HL-60/S4 treated with phorbol 12-myristate 13-acetate at 8.2 ng/mL for 4 days and 3 days (cell line): ENCODE measurements around the gene TM6SF1.
"Not testable (repeated sequence)": the region's sequence is repeated elsewhere in the genome, so short reads cannot be mapped to it uniquely, and the experiment has no call there.

ENCODE experiments used
- in situ Hi-C: fragments of 300-500 bp; cut with MboI; formaldehyde crosslinking; loops from 2 replicates; pipeline ENCODE4 v1.15.0; 2022; ENCODE audit warnings: low sequenced_read_pairs

The TM6SF1 gene

GRCh38 chr15:83106994-83107840 is at the start of gene TM6SF1:
Gene TM6SF1, plus strand, starts transcription at chr15:83107645. Its CDS starts 36 bp downstream, at chr15:83107681.
- in situ Hi-C loops = no loop called here

DNA sequence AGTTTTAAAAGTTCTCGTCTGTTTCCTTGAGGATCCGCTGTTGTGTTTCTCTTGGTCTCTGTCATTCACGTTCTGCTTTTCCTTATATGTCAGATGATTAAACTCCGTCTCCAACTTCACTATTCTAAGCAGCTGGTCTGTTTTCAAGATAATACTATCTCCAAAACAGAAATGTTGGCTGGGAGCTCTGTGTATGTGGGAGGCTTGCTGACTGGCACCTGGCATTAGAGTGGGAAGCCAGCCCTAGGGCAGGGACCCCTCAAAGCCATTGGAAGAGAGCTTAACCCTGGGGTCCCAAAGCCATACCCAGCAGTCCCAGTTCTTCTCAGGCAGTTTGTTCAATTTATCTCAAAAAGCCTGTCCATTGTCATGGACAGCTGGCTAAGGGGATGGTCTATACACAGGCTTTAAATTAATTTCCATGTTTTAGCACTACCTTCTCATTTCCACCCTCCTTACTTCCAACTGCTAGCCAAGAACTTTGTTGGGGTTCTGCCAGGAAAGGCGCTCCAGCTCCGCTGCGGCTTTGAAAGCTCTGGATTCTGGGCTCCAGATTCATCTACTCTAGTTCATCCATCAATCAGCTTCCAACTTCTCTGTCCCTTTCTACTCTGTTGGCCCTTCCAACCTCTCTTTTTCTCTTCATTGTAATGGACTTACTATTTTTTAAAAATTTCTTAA is 49.6 kb upstream of the TM6SF1 start:
- in situ Hi-C loops = no loop called here

- in situ Hi-C loops = no loop called here
These were observed 45.8 kb upstream of the TM6SF1 start for GRCh38 chr15:83061680-83062079.

DNA sequence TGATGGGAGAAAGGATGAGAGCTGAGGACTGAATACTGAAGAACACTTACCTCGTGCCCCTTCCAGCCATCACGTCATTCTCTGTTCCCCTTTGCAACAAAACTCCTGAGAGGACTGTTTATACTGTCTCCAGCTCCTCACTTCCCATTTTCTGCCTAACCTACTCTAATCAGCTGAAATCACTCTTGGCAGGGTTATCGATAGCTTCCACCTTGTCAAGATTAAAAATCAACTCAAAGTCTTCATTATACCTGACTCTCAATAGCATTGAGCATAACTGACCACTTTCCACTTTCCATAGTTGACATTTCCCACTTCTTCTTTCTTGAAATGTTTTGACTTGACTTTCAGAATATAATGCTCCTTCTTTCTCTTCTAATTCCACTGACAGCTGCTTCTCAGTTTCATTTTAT is 44.7 kb upstream of the TM6SF1 start:
- in situ Hi-C loops = no loop called here

- in situ Hi-C loops = no loop called here
These were observed 43.9 kb upstream of the TM6SF1 start for GRCh38 chr15:83063551-83063950.

GRCh38 chr15:83064859-83065258 is 42.6 kb upstream of the TM6SF1 start:
- in situ Hi-C loops = no loop called here

DNA sequence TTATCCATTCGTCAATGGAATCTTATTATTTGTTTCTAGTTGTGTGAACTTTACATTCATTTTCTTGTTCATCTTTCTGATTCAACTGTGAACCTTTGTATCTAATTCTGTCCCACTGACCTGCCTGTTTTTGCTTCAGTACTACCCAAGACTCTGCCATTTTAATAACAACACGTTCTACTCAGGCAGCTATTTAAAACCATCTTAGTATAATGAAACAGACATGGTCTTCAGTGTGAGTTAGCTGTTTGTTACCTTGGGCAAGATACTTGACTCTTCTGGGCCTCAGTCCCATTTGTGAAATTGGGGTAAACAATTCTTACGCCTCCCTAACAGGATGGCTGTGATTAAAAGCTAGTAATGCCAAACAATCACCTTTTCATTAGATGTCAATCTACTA is 42.0 kb upstream of the TM6SF1 start:
- in situ Hi-C loops = no loop called here

DNA sequence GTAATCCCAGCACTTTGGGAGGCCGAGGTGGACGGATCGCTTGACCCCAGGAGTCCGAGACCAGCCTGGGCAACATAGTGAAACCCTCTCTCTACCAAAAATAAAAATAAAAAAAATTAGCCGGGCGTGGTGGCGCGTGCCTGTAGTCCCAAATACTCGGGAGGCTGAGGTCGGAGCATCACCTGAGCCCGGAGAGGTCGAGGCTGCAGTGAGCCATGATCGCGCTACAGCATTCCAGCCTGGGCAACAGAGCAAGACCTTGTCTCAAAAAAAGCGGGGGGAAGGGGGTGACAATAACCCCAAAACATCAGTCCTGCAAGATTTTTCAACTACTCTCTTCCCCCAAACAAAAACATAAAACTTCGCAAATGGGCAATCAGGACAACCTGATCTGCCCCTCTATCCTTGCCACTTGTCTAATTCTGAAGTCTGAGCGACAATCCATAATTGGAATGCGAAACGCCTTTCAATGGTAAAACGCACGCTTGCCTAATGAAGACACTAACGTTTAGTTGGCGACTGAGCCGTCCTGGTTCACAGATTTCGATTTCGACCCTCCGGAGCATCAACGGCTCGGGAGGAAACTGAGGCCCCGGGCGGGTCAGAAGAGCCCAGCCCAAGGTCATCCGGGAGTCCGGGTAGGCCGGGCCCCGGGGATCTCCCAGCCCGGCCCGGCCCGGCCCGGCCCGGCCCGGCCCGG is 41.3 kb upstream of the TM6SF1 start:
- in situ Hi-C loops = no loop called here

- in situ Hi-C loops = no loop called here
These were observed 40.5 kb upstream of the TM6SF1 start, which contains the start of gene BTBD1 for GRCh38 chr15:83066734-83067637. Gene BTBD1, minus strand, starts transcription at chr15:83067252. Its CDS starts 101 bp downstream, at chr15:83067151.

GRCh38 chr15:83067638-83067962 is 39.8 kb upstream of the TM6SF1 start:
- in situ Hi-C loops = no loop called here

DNA sequence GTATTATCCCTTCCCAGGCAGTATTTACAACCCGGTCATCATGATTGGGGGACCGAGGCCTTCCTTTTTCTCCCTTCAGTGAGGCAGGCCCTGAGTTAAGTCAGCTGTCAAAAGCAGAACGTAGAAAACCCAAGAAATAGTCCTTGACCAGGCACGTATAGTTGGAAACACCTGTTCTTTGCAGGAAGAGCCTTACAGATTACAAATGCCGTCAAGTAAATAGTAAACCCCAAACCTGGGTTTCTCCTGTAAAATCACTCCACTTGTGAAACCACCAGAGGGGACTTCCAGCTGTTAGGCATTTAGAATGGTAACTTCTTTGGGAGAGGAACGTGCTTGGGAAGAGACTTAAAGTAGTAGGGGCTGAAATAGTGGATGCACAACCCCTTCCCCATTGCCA is 39.4 kb upstream of the TM6SF1 start:
- in situ Hi-C loops = no loop called here

DNA sequence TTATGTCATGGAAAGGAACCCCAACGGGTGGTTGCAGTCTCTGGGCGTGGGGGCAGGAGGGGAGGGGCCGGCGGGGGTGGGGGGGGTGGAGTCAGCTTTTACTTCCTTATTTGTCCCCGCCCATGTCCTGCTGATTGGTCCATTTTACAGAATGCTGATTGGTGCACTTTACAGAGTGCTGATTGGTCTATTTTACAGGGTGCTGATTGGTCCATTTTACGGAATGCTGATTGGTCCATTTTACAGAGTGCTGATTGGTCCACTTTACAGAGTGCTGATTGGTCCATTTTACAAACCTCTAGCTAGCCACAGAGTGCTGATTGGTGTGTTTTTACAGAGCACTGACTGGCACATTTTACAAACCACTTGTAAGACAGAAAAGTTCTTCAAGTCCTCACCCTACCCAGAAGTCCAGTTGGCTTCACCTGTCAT is 38.2 kb upstream of the TM6SF1 start:
- in situ Hi-C loops = not testable (repeated sequence)

DNA sequence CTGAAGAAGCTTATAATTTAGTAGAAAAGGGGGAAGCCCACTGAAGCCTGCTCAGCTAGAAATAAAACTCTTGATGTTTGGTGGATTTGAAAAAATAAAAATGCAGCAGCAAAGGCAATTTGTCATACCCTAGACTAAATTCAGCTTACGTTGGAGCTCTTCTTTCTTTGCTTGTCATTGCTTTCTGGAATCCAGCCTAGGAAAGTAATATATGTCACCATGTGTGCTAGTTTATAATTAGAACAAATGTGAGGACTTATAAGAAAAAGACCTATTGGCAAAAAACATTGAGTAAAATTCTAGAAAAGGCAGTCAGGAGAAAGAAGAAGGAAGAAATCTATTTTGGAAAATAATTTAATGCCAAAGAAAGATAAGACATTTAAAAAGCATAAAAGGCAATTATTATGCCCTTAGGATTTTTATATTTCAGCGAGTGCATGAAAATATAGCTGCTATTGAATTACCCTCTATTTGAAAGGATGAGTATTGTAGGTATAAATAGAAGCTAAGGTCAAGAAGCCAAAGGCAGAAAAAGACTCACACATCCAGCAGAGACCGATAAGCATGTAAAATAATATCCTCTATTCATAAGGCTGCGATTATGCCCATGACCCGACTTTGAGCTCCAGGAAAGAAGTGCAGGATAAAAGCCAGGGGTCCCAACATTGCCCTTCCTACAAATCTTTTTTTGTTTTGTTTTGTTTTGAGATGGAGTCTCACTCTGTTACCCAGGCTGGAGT is 29.8 kb upstream of the TM6SF1 start:
- in situ Hi-C loops = no loop called here

GRCh38 chr15:83078712-83079111 is 28.7 kb upstream of the TM6SF1 start:
- in situ Hi-C loops = no loop called here

GRCh38 chr15:83081256-83082014 is 26.0 kb upstream of the TM6SF1 start:
- in situ Hi-C loops = no loop called here

GRCh38 chr15:83082730-83083386 is 24.6 kb upstream of the TM6SF1 start:
- in situ Hi-C loops = no loop called here

- in situ Hi-C loops = not testable (repeated sequence)
These were observed 22.0 kb upstream of the TM6SF1 start for GRCh38 chr15:83085461-83085860.

DNA sequence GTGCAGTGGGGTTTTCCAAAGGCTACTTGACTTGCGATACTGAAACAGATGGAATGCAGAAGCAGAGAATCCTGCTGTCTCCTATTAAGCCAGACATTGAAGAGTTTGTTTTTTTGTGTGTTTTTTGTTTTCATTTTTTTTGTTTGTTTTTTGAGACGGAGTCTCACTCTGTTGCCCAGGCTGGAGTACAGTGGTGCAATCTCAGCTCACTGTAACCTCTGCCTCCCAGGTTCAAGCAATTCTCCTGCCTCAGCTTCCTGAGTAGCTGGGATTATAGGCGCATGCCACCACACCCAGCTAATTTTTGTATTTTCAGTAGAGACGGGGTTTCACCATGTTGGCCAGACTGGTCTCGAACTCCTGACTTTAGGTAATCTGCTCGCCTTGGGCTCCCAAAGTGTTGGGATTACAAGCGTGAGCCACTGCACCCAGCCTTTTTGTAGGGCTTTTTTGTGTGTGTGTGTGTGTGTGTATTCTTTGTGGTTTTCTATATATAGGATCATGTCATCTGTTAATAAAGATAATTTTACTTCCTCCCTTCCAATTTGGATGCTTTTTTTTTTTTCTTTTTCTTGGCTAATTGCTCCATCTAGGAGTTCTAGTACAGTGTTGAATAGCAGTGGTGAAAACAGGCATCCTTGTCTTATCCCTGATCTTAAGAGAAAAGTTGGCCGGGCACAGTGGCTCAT is 21.4 kb upstream of the TM6SF1 start:
- in situ Hi-C loops = not testable (repeated sequence)
